Tibial nerve (tissue), 4 donors: Measurements from ENCODE around the gene KIAA0586. TPM values are rescaled to one million over a fixed set of nuclear protein-coding genes. Genes with fewer than 3 reads are reported as not detected.

Experiments
- DNase-seq, 2 donors: peaks; one replicate each; pipeline ENCODE4 v3.0.0-alpha.2; 2019; ENCODE audit warnings: low spot score in 2 of 2
- H3K27ac ChIP-seq, 4 donors: fragments of 200-600 bp; sonication (generic) in 3 of 4; one replicate each; pipeline ENCODE4 v1.5.1; 2017 to 2019; ENCODE audit warnings: mild to moderate bottlenecking in 1 of 4
- H3K27me3 ChIP-seq, 2 donors: fragments of 200-600 bp; sonication (generic) in 1 of 2; one replicate each; pipeline versions ENCODE4 v1.5.1 to v1.6.0; 2017 to 2019
- H3K36me3 ChIP-seq, 3 donors: fragments of 200-600 bp; sonication (generic); one replicate each; pipeline ENCODE4 v1.5.1; 2018 to 2019
- H3K4me1 ChIP-seq, 4 donors: fragments of 200-600 bp; sonication (generic) in 3 of 4; one replicate each; pipeline ENCODE4 v1.5.1; 2017 to 2019
- H3K4me3 ChIP-seq, 4 donors: fragments of 200-600 bp; sonication (generic) in 3 of 4; one replicate each; pipeline ENCODE4 v1.5.1; 2017 to 2019; ENCODE audit warnings: mild to moderate bottlenecking in 1 of 4, moderate library complexity in 1 of 4
- H3K9me3 ChIP-seq, 4 donors: fragments of 200-600 bp; sonication (generic) in 3 of 4; one replicate each; pipeline ENCODE4 v1.5.1; 2017 to 2019
- EP300 ChIP-seq, 2 donors: sonication (generic); formaldehyde crosslinking; IDR thresholded peaks; one replicate each; pipeline ENCODE4 v1.6.1; 2017; ENCODE audit warnings: antibody characterized with exemption in 2 of 2, mild to moderate bottlenecking in 1 of 2
- POLR2A ChIP-seq, 2 donors: fragments of 450-650 bp; IDR thresholded peaks; one replicate each; pipeline ENCODE4 v1.6.1; 2017; ENCODE audit warnings: antibody characterized with exemption in 2 of 2, mild to moderate bottlenecking in 2 of 2, moderate library complexity in 2 of 2
- WGBS, 2 donors: methylation state at CpG; one replicate each; pipeline ENCODE4 v1.1.5; 2018; 5-methylcytosine and 5-hydroxymethylcytosine counted together
- total RNA-seq, 4 donors: library from RNA; depleted of rRNA; stranded (reverse); fragments of >200 nt; gene quantifications; one replicate each; pipeline ENCODE4 v1.1.0, GENCODE V29; 2016
- TF ChIP-seq, protein P1 (sequence below), 5 experiments: fragments of 200-600 bp in 3 of 5; fragments of 450-650 bp in 2 of 5; sonication (generic) in 3 of 5; IDR thresholded peaks; one replicate each; pipeline ENCODE4 v1.5.1; 2016 to 2019; ENCODE audit warnings: antibody characterized with exemption in 5 of 5, mild to moderate bottlenecking in 3 of 5, moderate library complexity in 2 of 5

KIAA0586 gene
- total RNA-seq, 4 donors from 2014 or later = 17.1 to 27.3 (median 17.5) TPM

DNA sequence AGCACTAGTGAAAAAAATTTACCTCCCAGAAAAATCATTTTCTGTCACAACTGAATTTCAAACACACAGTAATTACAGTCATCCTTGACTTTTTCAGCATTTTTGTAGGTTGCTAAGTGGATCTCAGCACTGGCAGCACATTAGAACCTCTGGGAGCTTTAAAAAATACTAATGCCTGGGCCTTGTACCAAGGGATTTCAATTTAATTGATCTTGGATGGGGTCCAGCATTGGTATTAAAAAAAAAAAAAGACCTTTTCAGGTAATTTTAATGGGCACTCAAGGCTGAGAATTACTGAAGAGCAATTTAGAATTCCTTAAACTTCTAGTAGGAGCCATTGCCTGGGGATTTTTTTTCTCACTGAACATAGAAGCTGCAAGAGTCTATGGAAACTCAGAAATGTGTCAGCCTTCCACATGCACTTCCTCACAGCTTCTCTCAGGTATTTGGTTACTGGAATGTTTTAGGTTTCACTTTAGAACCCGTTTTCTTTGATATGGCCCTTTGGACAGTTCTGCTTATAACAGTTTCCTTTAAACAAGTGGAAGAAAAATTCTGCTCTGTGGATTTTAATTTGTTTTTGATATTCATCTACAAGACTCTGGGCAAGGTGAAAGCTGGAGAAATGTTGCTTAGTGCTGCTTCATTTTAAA, 121.7 kb downstream of the KIAA0586 start:
- Histone ChIP-seq H3K4me3 (no peak overlapping the region), H3K4me1 (no peaks in the 10 kb centered on the region), H3K27ac (no peak overlapping the region), H3K9me3 (no peaks in the 10 kb centered on the region), H3K36me3 (peaks cover 0 to 4% (median 0%) of the 10 kb centered on the region in 3 donors), H3K27me3 (no peaks in the 10 kb centered on the region)
- no peak for DNase-seq
- TF ChIP-seq, protein P1, sequence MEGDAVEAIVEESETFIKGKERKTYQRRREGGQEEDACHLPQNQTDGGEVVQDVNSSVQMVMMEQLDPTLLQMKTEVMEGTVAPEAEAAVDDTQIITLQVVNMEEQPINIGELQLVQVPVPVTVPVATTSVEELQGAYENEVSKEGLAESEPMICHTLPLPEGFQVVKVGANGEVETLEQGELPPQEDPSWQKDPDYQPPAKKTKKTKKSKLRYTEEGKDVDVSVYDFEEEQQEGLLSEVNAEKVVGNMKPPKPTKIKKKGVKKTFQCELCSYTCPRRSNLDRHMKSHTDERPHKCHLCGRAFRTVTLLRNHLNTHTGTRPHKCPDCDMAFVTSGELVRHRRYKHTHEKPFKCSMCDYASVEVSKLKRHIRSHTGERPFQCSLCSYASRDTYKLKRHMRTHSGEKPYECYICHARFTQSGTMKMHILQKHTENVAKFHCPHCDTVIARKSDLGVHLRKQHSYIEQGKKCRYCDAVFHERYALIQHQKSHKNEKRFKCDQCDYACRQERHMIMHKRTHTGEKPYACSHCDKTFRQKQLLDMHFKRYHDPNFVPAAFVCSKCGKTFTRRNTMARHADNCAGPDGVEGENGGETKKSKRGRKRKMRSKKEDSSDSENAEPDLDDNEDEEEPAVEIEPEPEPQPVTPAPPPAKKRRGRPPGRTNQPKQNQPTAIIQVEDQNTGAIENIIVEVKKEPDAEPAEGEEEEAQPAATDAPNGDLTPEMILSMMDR (IDR thresholded peaks at IDR 0.05) = no peak
- TF ChIP-seq POLR2A (IDR thresholded peaks at IDR 0.05) (no peak), EP300 (IDR thresholded peaks at IDR 0.05) (no peak)
- WGBS, 2 donors = 54 to 57% methylated on average over 1 of the region's 1 CpG

DNA sequence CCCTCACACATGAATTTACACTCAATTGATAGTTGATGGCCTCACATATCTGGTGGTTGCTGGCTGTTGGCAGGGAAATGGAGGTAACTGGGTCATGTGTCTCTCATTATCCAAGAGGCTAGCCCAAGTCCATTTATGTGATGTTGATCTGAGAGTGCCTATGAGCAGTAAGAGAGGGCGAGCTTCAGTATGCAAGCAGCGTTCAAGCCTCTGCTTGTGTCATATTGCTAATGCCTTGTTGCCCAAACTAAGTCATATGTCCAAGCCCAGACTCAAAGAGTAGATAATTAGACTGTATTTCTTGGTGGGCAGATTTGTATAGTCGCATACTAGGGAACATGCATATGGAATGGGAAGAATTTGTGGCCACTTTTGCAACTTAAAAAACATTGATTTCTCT, 126.4 kb downstream of the KIAA0586 start:
- Histone ChIP-seq H3K4me3 (no peak overlapping the region), H3K4me1 (no peaks in the 10 kb centered on the region), H3K36me3 (no peaks in the 10 kb centered on the region), H3K27ac (no peak overlapping the region), H3K27me3 (no peaks in the 10 kb centered on the region), H3K9me3 (no peaks in the 10 kb centered on the region)
- TF ChIP-seq EP300 (IDR thresholded peaks at IDR 0.05) (no peak), POLR2A (IDR thresholded peaks at IDR 0.05) (no peak)
- TF ChIP-seq, protein P1 (IDR thresholded peaks at IDR 0.05) = no peak
- 93% methylated on average over 3 of the region's 3 CpGs for WGBS, 2 donors
- DNase-seq = no peak

DNA sequence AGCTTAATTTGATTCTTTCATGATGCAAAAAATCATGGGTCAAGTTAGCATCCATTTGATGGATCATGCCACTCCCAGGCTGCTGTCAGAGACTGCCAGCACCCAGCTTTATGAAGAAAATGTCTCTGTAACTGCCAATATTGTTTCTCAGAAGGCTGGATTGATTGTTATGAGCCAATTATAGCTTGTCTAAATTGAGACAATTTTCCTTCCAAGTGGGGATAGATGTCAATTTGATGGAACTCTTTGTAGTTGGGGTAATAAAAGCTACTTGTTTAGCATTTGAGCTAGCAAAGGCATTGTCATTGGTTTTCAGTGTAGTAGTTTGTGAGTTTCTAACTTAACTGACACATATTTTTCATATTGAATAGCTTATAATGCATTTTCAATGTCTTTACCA, 128.1 kb downstream of the KIAA0586 start:
- Histone ChIP-seq H3K4me1 (no peaks in the 10 kb centered on the region), H3K9me3 (no peaks in the 10 kb centered on the region), H3K27ac (no peak overlapping the region), H3K36me3 (no peaks in the 10 kb centered on the region), H3K27me3 (no peaks in the 10 kb centered on the region), H3K4me3 (no peak overlapping the region)
- no peak for TF ChIP-seq POLR2A (IDR thresholded peaks at IDR 0.05)
- no peak for TF ChIP-seq EP300 (IDR thresholded peaks at IDR 0.05)
- TF ChIP-seq, protein P1 (IDR thresholded peaks at IDR 0.05) = no peak
- no peak for DNase-seq

DNA sequence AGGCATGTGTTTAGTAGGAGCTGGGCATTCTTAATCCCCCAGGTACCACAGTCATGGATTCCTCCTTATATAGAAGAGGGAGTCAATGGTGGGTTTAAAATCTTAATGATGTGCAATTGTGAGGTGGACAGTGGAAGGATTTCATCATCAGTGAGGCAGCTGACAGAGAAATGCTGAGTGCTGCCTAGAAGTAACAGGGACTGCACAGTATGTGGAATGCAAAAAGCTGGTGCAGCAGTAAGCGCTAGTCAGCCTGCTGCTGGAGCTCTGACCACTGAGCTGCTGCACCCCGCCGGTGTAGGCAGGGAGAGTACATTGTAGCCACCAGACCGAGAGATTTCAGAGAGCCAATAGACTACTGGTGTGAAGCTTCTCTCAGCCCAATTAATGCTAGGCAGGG, 129.7 kb downstream of the KIAA0586 start:
- no peaks in the 10 kb centered on the region for H3K36me3 ChIP-seq
- no peak for DNase-seq
- no peaks in the 10 kb centered on the region for H3K27me3 ChIP-seq
- WGBS, 2 donors = 83 to 85% methylated on average over 4 of the region's 4 CpGs
- H3K4me1 ChIP-seq = no peaks in the 10 kb centered on the region
- no peak overlapping the region for H3K4me3 ChIP-seq
- H3K27ac ChIP-seq = no peak overlapping the region
- no peaks in the 10 kb centered on the region for H3K9me3 ChIP-seq
- TF ChIP-seq, protein P1 (IDR thresholded peaks at IDR 0.05) = no peak
- no peak for TF ChIP-seq POLR2A (IDR thresholded peaks at IDR 0.05)
- TF ChIP-seq EP300 (IDR thresholded peaks at IDR 0.05) = no peak

DNA sequence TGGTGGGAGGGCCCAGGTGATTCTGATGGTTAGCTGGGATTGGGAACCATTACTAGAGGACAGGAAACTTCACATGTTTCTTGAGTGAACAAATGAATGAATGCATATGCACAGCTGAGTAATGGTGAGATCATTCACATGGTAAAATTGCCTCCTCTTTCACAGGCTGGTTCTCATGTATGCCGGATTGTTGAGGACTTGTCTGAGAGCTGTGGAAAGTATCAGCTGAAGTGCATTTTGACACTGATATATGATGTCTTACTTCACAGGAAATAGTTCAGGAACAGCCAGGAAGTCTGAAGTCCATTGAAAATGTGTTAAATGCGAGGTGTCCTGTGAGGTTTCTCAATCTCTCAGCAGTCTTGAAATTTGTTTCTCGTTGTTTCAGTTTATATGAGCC, 132.7 kb downstream of the KIAA0586 start:
- H3K4me3 ChIP-seq = no peak overlapping the region
- TF ChIP-seq EP300 (IDR thresholded peaks at IDR 0.05) = no peak
- no peak for TF ChIP-seq POLR2A (IDR thresholded peaks at IDR 0.05)
- TF ChIP-seq, protein P1 (IDR thresholded peaks at IDR 0.05) = no peak
- no peak overlapping the region for H3K27ac ChIP-seq
- H3K27me3 ChIP-seq = no peaks in the 10 kb centered on the region
- 38 to 40% methylated on average over 3 of the region's 3 CpGs for WGBS, 2 donors
- H3K9me3 ChIP-seq = no peaks in the 10 kb centered on the region
- H3K36me3 ChIP-seq = no peaks in the 10 kb centered on the region
- no peaks in the 10 kb centered on the region for H3K4me1 ChIP-seq
- no peak for DNase-seq
